NCI-H2171 treated with DMSO at 0.1 percent for 48 hours (cell line): ENCODE results near the gene SUSD6.
"Not testable (repeated sequence)": the region's sequence is repeated elsewhere in the genome, so short reads cannot be mapped to it uniquely, and the experiment has no call there.

Experiments
- DNase-seq: peaks from one replicate; lab custom pipeline; 2025; lab: John Stamatoyannopoulos, UW

The SUSD6 gene

DNA sequence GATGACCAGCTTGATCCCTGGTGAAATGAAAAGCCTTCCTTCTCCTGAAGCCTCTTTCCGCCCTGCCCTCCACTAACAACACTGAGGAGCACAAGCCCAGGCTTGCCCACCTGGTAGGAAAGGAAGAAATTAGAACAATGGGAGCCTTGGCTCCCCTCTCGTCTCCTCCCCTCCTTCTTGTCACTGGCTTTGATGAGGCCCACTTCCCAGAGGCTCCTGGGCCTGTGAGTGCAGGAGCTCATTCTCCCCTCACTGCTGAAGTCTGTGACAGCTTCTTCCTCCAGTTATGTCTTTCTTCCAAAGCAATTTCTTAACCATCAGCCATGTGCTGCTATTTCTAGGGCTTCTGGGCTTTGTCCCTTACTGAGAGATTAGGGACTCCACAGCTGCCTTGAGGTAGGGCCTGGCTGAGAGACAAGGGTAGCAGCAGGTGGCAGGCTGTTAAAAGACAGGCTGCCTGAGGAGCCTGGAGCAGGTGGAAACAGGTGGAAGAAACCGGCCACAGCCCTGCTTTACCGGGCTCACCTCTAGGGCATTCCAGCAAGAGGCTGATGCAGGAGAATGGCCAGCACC lies 101.9 kb downstream of the SUSD6 start:
- peak; percentile 96 for DNase-seq

DNA sequence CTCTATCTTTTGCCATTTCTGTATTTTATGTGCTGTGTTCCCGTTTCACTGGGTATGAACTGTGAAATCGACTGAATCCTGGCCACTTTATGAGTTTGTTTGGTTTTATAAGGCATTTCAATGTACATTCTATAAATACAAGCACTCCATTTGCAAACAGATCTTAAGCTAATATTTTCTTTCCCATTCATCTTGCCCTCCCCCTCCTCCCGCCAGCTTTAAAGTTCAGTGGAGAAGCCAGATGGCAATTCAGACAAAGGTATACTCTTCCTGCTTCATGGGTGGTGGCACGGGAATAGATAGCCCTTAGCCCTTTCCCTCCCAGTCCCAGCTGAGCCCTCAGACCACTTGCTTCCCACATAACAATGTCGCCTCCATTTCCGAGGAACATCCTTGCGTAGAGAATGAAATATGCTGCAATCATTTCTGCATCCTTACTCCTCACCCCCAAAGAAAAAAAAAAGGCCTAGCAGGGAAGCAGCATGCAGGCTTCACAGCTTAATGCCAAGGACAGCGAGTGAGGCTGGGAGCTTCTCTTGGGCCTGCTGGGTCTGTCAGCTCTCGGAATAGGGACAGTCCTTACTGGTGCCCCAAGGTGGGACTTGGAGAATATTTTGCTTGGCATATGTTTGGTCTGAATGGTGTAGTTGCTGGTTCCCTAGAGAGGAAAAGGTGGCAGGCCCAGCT lies 102.7 kb downstream of the SUSD6 start:
- peak; percentile 75 for DNase-seq

DNA sequence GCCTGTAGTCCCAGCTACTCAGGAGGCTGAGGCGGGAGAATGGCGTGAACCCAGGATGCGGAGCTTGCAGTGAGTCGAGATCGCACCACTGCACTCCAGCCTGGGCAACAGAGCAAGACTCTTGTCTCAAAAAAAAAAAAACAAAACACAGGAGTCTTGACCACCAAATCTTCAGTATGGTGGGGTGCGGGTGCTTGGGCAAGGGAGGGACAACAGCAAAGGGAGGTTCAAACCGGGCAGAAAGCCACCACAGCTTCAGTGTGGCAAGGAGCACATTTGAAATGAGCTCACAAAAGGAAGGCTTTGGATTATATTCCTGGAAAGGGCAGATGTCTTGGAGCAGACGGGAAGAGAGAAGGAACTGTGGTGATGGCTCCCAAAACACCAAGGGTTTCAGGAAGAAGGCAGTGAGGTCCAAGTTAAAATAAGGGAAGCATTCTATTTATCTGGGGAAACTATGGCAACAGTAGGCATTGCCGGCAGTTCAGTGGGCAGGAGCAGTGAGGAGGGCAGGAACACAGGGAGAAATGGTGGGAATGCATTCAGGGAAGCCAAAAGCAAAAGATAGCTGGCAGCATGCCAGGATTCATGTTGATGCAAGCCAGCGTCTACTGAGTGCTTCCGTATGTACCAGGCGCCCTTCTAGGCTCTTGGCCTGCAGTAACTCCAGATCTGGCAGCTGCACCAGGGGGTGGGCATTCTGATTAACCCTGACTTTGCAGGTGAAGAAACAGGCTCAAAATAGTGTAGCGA lies 104.5 kb downstream of the SUSD6 start:
- peak; percentile 98 for DNase-seq

GRCh38 chr14:69716478-69717187 lies 105.2 kb downstream of the SUSD6 start:
- DNase-seq = no peak

DNA sequence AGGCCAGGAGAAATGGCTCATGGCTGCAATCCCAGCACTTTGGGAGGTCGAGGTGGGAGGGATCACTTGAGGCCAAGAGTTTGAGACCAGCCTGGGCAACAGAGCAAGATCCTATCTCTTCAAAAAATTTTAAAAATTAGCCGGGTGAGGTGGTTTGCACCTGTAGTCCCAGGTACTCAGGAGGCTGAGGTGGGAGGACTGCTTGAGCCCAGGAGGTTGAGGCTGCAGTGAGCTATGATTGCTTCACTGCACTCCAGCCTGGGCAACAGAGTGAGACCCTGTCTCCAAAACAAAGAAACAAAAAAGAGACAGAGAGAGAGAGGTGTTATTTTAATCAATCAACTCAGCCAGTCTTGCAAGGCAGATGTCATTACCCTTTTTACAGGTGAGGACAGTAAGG lies 107.2 kb downstream of the SUSD6 start:
- DNase-seq = not testable (repeated sequence)

GRCh38 chr14:69719501-69719951 lies 108.1 kb downstream of the SUSD6 start:
- DNase-seq = peak; percentile 33

DNA sequence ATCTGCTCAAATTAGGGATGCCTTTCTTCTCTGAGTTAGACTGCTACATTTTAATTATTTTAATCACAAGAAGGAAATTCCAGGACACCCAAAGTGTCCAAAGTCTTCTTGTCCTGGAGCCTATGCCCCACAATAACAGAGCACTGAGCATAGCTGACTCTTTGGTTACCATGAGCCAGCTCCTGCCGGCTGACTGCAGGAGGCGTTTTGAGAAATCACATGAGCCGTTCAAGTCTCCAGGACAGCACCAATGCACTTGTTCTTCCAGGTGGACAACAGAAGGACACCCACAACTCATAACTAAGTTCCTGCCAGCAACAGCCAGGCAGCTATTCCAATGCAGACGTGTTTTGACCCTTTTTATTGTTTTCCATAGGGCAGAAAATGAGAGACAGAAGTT lies 109.5 kb downstream of the SUSD6 start:
- DNase-seq = no peak

DNA sequence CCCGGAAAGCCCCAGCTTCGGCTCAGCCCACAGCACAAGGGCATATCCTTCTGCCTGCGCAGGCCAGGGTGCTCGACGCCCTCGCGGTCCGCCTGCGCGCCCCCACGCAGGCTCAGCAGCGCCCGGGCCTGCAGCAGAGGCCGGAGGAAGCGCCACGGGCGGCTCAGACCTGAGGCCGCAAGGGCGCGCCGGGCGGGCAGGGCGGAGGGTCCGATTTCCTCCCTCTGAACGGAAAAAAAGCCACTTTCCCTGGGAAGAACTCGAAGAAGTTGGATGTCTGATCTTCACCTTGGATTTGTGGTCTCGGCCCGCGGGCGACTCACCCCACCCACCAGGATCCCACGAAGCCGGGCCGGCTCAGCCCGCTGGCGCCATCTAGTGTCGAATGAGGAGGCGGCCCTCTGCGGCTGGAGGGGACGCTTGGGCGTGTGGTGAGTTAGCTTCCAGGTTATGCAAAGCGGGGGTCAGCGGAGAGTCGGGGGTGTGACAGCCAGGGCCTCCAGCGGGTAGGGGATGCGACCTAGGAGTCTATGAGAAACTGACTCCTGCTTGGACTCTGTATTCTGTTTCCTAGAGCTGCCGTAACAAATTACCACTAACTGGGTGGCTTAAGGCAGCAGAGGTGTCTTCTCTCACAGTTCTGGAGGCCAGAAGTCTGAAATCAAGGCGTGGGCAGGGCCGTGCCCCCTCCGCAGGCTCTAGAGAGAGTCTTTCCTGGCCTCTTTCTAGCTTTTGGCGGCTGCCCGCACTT lies 115.5 kb downstream of the SUSD6 start:
- peak; percentile 59 for DNase-seq

- no peak for DNase-seq
These were observed 116.5 kb downstream of the SUSD6 start for GRCh38 chr14:69727860-69728259.

- not testable (repeated sequence) for DNase-seq
These were observed 120.7 kb downstream of the SUSD6 start for GRCh38 chr14:69731919-69732598.

- DNase-seq = not testable (repeated sequence)
These were observed 125.0 kb downstream of the SUSD6 start for GRCh38 chr14:69736405-69736804.

- DNase-seq = no peak
These were observed 129.7 kb downstream of the SUSD6 start for GRCh38 chr14:69741055-69741454.

DNA sequence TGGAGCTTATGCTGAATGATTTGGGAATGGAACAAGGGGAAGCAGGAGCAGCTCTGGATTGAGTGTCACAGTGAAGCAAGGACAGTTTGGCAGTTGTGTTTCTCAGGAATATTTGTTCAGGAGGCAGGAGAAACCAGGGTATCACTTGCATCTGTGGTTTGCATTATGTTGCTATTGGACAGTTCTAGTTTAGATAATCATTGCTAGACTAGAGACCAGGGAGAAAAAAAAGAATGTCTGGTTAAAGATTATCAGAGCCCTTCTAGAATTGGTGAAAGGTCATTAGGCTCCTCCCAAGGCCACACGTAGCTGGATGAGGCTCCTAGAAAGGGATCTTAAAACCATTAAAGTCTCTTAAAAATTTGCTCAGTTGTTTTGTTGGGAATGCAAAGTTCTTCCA lies 138.6 kb downstream of the SUSD6 start:
- DNase-seq = no peak

DNA sequence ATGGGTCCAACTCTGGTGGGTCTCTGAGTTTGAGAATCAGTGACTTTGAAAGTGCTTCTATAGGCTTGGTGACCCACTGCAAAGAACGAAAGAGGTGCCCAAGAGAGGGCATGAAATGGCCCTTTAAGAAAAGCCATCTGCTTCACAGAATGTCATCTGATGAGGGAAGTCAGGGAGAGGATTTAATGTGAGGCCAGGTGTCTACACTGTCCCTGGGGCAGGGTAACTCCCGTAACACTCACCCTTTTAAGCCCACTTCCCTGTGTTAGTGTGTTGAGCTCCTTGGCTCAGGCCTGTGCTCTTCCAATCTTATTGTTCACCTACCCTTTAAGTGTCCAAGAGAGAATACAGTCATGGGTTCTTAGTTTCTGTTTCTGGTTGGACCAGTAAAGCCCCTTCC lies 139.1 kb downstream of the SUSD6 start:
- peak; percentile 12 for DNase-seq

DNA sequence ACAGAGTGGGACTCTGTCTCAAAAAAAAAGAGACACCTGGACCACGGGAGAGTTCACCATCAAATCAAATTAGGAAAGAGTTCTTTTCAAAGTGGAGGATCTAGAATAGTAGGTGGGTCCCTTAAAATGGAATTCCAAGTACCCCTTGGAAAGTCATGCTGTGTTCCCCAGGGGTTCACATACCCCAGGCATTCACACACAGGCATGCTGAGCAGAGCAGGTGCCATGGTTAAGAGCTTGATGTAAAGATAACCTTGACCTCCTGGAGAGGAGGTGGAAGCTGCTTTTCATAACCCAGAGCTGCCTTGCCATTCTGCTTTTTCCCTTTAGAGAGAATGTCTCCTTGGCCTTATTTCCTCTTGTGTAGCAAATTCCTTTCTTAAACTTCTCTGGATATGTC lies 141.4 kb downstream of the SUSD6 start:
- DNase-seq = no peak

GRCh38 chr14:69753860-69754259 lies 142.5 kb downstream of the SUSD6 start:
- DNase-seq = no peak

- DNase-seq = no peak
These were observed 143.1 kb downstream of the SUSD6 start for GRCh38 chr14:69754487-69754886.

GRCh38 chr14:69755296-69755695 lies 143.9 kb downstream of the SUSD6 start:
- no peak for DNase-seq

DNA sequence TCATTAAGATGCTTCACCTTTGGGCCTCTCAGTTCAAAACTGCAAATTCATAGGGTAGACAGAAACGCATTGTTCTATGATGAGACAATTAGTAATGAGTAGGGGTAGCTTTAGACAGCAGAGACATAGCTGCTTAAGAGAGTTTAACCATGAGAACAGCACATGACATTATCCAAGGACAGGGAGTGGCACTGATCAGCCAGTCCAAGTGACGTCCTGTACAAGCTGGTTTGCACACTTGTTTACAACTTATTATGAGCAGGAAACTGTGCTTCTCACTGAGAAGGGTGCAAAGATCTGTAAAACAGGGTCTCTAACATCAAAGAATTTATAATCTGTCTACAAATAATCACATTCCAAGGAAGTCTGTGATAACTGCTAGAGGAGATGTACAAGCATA lies 144.4 kb downstream of the SUSD6 start:
- no peak for DNase-seq

- no peak for DNase-seq
These were observed 144.9 kb downstream of the SUSD6 start for GRCh38 chr14:69756298-69756697.

- DNase-seq = no peak
These were observed 149.4 kb downstream of the SUSD6 start for GRCh38 chr14:69760810-69761209.
